GM12801 (cell line): ENCODE measurements around the gene KCNN1.

Source experiments
- CTCF ChIP-seq: IDR thresholded peaks from one replicate; pipeline ENCODE4 v1.5.1; 2011; ENCODE audit warnings: control low read depth; ENCODE audit not compliant: insufficient read length; ENCODE audit errors: extremely low read depth

Gene KCNN1

GRCh38 chr19:17969096-17969792, 2.3 kb downstream of the KCNN1 start:
- TF ChIP-seq CTCF: no peak

GRCh38 chr19:17972230-17972629, 5.3 kb downstream of the KCNN1 start:
- no peak for TF ChIP-seq CTCF

- TF ChIP-seq CTCF: no peak
Observed at GRCh38 chr19:17973759-17974158, 6.9 kb downstream of the KCNN1 start.

GRCh38 chr19:17974551-17974950, 7.6 kb downstream of the KCNN1 start:
- no peak for TF ChIP-seq CTCF

GRCh38 chr19:17975032-17975431, 8.1 kb downstream of the KCNN1 start:
- no peak for TF ChIP-seq CTCF

- no peak for TF ChIP-seq CTCF
Observed at GRCh38 chr19:17977021-17977420, 10.1 kb downstream of the KCNN1 start.

GRCh38 chr19:17977488-17977887, 10.6 kb downstream of the KCNN1 start:
- TF ChIP-seq CTCF: no peak

GRCh38 chr19:17981611-17982010, 14.7 kb downstream of the KCNN1 start:
- TF ChIP-seq CTCF: no peak
